BLaER1 (cell line): ENCODE results near the gene MYBPHL.

ENCODE experiments used
- H3K27ac ChIP-seq: shearing (Covaris generic); formaldehyde crosslinking; 2 replicates; pipeline ENCODE4 v1.8.1; 2022
- H3K27me3 ChIP-seq: shearing (Covaris generic); formaldehyde crosslinking; 2 replicates; pipeline ENCODE4 v1.8.1; 2022
- H3K36me3 ChIP-seq: shearing (Covaris generic); formaldehyde crosslinking; 2 replicates; pipeline ENCODE4 v1.8.1; 2022
- H3K4me1 ChIP-seq: shearing (Covaris generic); formaldehyde crosslinking; 2 replicates; pipeline ENCODE4 v1.8.1; 2022
- H3K4me2 ChIP-seq: shearing (Covaris generic); formaldehyde crosslinking; 2 replicates; pipeline ENCODE4 v1.8.1; 2022
- H3K4me3 ChIP-seq: shearing (Covaris generic); formaldehyde crosslinking; 2 replicates; pipeline ENCODE4 v1.8.1; 2022
- H3K9ac ChIP-seq: shearing (Covaris generic); formaldehyde crosslinking; 2 replicates; pipeline ENCODE4 v1.8.1; 2022
- H3K9me3 ChIP-seq: shearing (Covaris generic); formaldehyde crosslinking; 2 replicates; pipeline ENCODE4 v1.8.1; 2022
- H4K20me1 ChIP-seq: shearing (Covaris generic); formaldehyde crosslinking; 2 replicates; pipeline ENCODE4 v1.8.1; 2022
- Cebpa-rat ChIP-seq: shearing (Covaris generic); IDR thresholded peaks from 2 replicates; pipeline ENCODE4 v1.8.1; 2022

Gene MYBPHL

DNA sequence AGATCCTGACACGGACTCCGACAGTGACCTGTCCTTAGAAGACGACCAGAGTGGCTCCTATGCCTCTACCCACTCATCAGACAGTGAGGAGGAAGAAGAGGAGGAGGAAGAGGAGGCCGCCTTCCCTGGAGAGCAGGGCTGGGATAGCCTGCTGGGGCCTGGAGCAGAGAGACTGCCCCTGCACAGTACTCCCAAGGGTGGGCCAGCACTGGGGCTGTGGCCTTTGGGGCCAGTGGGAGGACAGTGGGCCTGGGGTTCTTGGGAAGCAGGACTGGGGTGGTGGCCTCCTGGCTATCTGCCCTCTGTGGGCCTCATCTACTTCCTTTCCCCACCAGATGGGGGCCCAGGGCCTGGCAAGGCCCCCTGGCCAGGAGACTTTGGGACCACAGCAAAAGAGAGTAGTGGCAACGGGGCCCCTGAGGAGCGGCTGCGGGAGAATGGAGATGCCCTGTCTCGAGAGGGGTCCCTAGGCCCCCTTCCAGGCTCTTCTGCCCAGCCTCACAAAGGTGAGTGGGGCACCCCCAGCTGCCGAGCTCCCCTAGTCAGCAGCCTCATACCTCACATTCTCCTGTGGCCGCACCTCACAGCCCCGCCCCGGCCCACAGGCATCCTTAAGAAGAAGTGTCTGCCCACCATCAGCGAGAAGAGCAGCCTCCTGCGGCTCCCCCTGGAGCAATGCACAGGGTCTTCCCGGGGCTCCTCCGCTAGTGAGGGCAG lies 33.8 kb downstream of the MYBPHL start:
- H3K9ac ChIP-seq = no peak overlapping the region

DNA sequence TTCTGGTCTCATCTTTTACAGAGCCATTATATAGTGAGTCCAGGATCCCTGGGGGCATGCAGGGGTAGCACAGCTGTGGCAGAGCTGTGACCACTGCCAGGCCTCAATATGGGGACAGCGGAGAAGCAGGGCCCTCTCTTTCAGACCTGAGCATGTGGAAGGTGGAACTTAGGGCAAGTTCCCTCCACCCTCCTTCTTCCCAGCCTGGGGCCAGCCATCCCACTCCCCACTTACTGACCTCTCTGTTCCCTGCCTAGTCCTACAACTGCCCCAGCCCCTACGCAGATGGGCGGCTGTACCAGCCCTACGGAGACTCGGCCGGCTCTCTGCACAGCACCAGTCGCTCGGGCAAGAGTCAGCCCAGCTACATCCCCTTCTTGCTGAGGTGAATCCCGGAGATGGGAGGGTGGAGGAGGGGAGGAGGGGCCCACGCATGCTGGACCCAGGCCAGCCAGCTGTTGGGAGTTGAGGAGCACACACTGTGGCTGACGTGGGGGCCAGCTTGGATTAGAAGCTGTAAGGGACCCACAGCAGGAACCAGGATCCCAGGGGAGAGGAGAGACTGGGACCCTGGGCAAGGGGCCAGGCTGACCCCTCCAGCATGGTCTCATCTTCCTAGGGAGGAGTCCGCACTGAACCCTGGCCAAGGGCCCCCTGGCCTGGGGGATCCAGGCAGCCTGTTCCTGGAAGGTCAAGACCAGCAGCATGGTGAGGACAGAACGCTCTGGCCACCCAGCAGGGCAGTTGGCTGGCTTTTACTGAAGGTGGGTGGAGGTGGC lies 34.6 kb downstream of the MYBPHL start:
- H4K20me1 ChIP-seq = no peaks in the 10 kb centered on the region
- no peak overlapping the region for H3K4me2 ChIP-seq
- no peak overlapping the region for H3K9ac ChIP-seq
- no peak for TF ChIP-seq Cebpa-rat
- H3K9me3 ChIP-seq = no peaks in the 10 kb centered on the region
- peaks cover 64% of the 10 kb centered on the region for H3K36me3 ChIP-seq
- no peak overlapping the region for H3K4me3 ChIP-seq
- no peaks in the 10 kb centered on the region for H3K27me3 ChIP-seq
- H3K27ac ChIP-seq = no peak overlapping the region
- H3K4me1 ChIP-seq = peaks cover 27% of the 10 kb centered on the region

More for the DNA sequence above, 33.8 kb downstream of the MYBPHL start:
- no peak overlapping the region for H3K4me3 ChIP-seq
- H3K4me1 ChIP-seq = peaks cover 19% of the 10 kb centered on the region
- no peaks in the 10 kb centered on the region for H3K27me3 ChIP-seq
- H3K4me2 ChIP-seq = no peak overlapping the region
- no peaks in the 10 kb centered on the region for H3K9me3 ChIP-seq
- no peak overlapping the region for H3K27ac ChIP-seq
- peaks cover 62% of the 10 kb centered on the region for H3K36me3 ChIP-seq
- TF ChIP-seq Cebpa-rat = no peak
- H4K20me1 ChIP-seq = no peaks in the 10 kb centered on the region

DNA sequence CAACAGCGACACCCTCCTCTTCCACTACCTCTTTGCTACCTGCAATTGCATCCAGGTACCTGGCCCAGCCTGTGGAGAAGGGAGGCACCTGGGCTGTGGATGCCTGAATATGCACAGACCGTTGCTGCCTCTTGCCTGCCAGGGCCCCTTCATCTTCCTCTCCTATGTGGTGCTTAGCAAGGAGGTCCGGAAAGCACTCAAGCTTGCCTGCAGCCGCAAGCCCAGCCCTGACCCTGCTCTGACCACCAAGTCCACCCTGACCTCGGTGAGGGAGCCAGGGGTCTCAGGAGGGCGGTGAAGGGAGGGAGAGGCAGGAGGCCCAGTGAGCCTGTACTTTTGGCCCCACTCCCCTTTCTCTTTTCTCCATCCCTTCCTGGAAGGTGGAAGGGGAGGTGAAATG lies 35.4 kb downstream of the MYBPHL start:
- H4K20me1 ChIP-seq = no peaks in the 10 kb centered on the region
- peaks cover 33% of the 10 kb centered on the region for H3K4me1 ChIP-seq
- no peaks in the 10 kb centered on the region for H3K9me3 ChIP-seq
- H3K36me3 ChIP-seq = peaks cover 64% of the 10 kb centered on the region
- H3K27me3 ChIP-seq = no peaks in the 10 kb centered on the region
- H3K4me2 ChIP-seq = no peak overlapping the region
- H3K9ac ChIP-seq = no peak overlapping the region
- H3K4me3 ChIP-seq = no peak overlapping the region
- no peak overlapping the region for H3K27ac ChIP-seq
- no peak for TF ChIP-seq Cebpa-rat

DNA sequence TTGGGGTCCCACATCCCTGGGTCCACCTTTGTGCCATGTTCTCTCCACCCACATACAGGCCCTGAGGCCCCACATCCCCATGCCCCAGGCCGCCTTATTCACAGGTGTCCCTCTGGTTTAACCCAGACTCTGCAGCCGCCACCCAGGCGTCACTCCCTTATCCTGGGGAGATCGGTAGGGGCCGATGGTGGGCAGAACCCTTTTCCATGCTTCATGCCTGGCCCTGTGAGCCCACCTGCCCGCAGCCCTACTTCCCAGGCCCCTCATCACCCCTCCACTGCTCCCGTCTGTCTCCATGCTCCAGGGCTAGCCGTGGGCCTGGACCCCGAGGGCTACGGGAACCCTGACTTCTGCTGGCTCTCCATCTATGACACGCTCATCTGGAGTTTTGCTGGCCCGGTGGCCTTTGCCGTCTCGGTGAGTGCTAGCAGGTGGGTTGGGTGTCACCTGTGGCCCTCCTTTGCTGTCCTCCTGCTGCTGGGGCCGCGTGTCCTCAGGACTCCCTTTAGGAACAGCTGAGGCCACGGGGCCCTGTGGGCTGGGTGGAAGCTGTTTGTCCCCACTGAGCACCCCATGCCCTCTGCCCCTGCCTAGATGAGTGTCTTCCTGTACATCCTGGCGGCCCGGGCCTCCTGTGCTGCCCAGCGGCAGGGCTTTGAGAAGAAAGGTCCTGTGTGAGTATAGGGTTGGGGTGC lies 36.0 kb downstream of the MYBPHL start:
- H3K27ac ChIP-seq = no peak overlapping the region
- no peak for TF ChIP-seq Cebpa-rat
- H3K4me3 ChIP-seq = no peak overlapping the region
- H3K27me3 ChIP-seq = no peaks in the 10 kb centered on the region
- no peaks in the 10 kb centered on the region for H4K20me1 ChIP-seq
- no peaks in the 10 kb centered on the region for H3K9me3 ChIP-seq
- peaks cover 33% of the 10 kb centered on the region for H3K4me1 ChIP-seq
- peaks cover 66% of the 10 kb centered on the region for H3K36me3 ChIP-seq
- H3K4me2 ChIP-seq = no peak overlapping the region
- H3K9ac ChIP-seq = no peak overlapping the region

DNA sequence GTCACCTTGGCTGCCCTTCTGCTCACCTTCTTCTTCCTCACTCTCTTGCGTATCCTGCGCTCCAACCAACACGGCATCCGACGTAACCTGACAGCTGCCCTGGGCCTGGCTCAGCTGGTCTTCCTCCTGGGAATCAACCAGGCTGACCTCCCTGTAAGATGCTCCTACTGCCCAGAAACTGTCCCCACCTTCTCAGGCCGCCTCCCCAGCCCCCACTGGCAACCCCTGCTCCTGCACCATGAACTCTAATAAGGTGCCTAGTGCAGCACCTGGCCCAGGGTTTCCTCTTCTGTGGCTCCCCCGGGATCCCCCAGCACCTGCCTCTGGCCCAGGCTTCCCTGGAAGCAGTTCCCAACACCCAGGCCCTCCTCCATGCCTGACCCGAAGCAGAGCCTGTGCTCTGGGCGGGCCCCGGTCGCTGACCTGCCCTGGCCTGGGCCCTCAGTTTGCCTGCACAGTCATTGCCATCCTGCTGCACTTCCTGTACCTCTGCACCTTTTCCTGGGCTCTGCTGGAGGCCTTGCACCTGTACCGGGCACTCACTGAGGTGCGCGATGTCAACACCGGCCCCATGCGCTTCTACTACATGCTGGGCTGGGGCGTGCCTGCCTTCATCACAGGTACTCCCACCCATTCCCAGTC lies 36.7 kb downstream of the MYBPHL start:
- H3K4me1 ChIP-seq = peaks cover 29% of the 10 kb centered on the region
- no peak overlapping the region for H3K4me2 ChIP-seq
- peaks cover 70% of the 10 kb centered on the region for H3K36me3 ChIP-seq
- no peaks in the 10 kb centered on the region for H4K20me1 ChIP-seq
- no peak overlapping the region for H3K27ac ChIP-seq
- H3K4me3 ChIP-seq = no peak overlapping the region
- H3K9me3 ChIP-seq = no peaks in the 10 kb centered on the region
- no peaks in the 10 kb centered on the region for H3K27me3 ChIP-seq
- TF ChIP-seq Cebpa-rat = no peak
- H3K9ac ChIP-seq = no peak overlapping the region

DNA sequence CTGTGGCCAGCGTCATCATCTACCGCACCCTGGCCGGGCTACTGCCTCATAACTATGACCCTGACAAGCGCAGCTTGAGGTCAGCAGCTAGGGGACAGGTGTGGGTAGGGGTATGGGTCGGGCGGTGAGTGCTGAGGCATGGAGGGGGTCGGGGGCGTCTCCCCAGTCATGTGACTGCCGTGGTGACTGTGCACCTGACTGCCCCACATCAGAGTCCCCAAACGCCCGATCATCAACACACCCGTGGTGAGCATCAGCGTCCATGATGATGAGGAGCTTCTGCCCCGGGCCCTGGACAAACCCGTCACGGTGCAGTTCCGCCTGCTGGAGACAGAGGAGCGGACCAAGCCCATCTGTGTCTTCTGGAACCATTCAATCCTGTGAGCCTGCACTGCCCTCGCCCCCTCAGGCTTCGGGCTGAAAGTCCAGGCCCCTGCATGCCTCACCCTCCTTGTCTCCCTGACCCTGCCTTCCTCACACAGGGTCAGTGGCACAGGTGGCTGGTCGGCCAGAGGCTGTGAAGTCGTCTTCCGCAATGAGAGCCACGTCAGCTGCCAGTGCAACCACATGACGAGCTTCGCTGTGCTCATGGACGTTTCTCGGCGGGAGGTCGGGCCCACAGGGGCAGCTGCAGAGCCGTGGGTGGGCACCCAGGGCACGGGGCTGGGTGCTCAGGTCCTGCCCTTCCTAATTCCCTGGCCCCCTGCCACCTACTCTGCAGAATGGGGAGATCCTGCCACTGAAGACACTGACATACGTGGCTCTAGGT lies 37.4 kb downstream of the MYBPHL start:
- Histone ChIP-seq H3K27me3 (no peaks in the 10 kb centered on the region), H3K9ac (no peak overlapping the region), H3K4me1 (peaks cover 22% of the 10 kb centered on the region), H3K27ac (no peak overlapping the region), H4K20me1 (no peaks in the 10 kb centered on the region), H3K4me2 (no peak overlapping the region), H3K9me3 (no peaks in the 10 kb centered on the region), H3K36me3 (peaks cover 77% of the 10 kb centered on the region), H3K4me3 (no peak overlapping the region)
- TF ChIP-seq Cebpa-rat = no peak

DNA sequence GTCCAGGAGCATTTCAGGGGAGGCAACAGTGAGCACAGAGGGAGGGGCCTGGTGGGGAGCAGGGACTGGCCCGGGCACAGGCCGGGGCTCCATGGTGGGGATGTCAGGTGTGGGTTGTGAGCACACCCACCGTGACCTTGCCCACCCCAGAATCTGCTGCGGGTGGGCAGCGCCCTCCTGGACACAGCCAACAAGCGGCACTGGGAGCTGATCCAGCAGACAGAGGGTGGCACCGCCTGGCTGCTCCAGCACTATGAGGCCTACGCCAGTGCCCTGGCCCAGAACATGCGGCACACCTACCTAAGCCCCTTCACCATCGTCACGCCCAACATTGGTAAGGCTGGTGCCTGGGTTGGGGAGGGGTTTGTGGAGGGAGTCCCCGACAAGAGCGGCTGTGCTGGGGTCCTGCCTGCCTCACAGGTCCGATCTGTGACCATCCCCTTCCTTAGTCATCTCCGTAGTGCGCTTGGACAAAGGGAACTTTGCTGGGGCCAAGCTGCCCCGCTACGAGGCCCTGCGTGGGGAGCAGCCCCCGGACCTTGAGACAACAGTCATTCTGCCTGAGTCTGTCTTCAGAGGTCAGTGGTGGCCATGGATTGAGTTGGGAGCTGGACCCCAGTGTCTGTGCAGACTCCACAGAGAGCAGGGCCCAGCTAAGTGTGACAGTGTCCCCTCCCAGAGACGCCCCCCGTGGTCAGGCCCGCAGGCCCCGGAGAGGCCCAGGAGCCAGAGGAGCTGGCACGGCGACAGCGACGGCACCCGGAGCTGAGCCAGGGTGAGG lies 38.2 kb downstream of the MYBPHL start:
- Histone ChIP-seq H4K20me1 (no peaks in the 10 kb centered on the region), H3K4me3 (no peak overlapping the region), H3K36me3 (peaks cover 83% of the 10 kb centered on the region), H3K4me2 (no peak overlapping the region), H3K9me3 (no peaks in the 10 kb centered on the region), H3K9ac (no peak overlapping the region), H3K27me3 (no peaks in the 10 kb centered on the region), H3K4me1 (peaks cover 14% of the 10 kb centered on the region), H3K27ac (no peak overlapping the region)
- TF ChIP-seq Cebpa-rat = no peak

DNA sequence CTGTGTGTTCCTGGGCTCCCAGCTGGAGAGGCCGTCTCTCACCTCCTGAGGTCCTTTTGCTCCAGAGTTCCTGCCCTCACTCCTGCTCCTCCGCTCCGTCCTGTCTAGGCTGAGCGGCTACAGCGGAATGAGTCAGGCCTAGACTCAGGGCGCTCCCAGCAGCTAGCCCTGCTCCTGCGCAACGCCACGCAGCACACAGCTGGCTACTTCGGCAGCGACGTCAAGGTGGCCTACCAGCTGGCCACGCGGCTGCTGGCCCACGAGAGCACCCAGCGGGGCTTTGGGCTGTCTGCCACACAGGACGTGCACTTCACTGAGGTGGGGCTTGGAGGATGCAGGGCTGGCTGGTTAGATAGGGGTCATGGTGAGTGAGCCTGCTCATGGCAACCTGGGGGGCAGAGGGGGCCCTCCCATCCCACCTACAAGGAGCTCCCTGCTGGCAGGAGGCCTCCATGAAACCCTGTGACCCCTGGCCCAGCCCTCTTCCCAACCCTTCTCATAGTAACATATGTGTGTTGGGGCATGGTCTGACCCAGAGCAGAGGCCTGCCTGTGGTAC lies 39.0 kb downstream of the MYBPHL start:
- no peak for TF ChIP-seq Cebpa-rat
- Histone ChIP-seq H3K4me2 (peak overlapping the region; percentile 61), H3K27me3 (no peaks in the 10 kb centered on the region), H3K4me3 (no peak overlapping the region), H3K36me3 (peaks cover 86% of the 10 kb centered on the region), H3K4me1 (peaks cover 14% of the 10 kb centered on the region), H3K9ac (peak overlapping the region; percentile 41; the same call in 1 of the 2 replicates), H3K27ac (peak overlapping the region; percentile 59; the same call in 1 of the 2 replicates), H4K20me1 (no peaks in the 10 kb centered on the region), H3K9me3 (no peaks in the 10 kb centered on the region)
